Hepatocyte (in vitro differentiated cells): ENCODE measurements around the gene NUF2. TPM values are rescaled to one million over a fixed set of nuclear protein-coding genes. Genes with fewer than 3 reads are reported as not detected.
"Not testable (repeated sequence)": the region's sequence is repeated elsewhere in the genome, so short reads cannot be mapped to it uniquely, and the experiment has no call there.

Experiments
- DNase-seq: peaks from one replicate; pipeline ENCODE4 v3.0.0-alpha.2; 2016; ENCODE audit warnings: low spot score
- H2AFZ ChIP-seq: fragments of 200-600 bp; sonication (generic); 2 replicates; pipeline ENCODE4 v1.6.0; 2016; ENCODE audit warnings: antibody characterized with exemption, mild to moderate bottlenecking
- H3K27ac ChIP-seq: fragments of 200-600 bp; sonication (generic); 2 replicates; pipeline ENCODE4 v1.5.1; 2016; ENCODE audit warnings: mild to moderate bottlenecking
- H3K27me3 ChIP-seq: fragments of 200-600 bp; sonication (generic); 2 replicates; pipeline ENCODE4 v1.6.1; 2016
- H3K36me3 ChIP-seq: fragments of 200-600 bp; sonication (generic); replicated peaks from 2 replicates; pipeline ENCODE4 v1.5.1; 2016; ENCODE audit warnings: low read depth; ENCODE audit not compliant: insufficient read depth
- H3K4me1 ChIP-seq: fragments of 200-600 bp; sonication (generic); 2 replicates; pipeline ENCODE4 v1.5.1; 2016; ENCODE audit warnings: mild to moderate bottlenecking, moderate library complexity; ENCODE audit not compliant: insufficient read depth
- H3K4me2 ChIP-seq: fragments of 200-600 bp; sonication (generic); 2 replicates; pipeline ENCODE4 v1.6.0; 2016
- H3K4me3 ChIP-seq: fragments of 200-600 bp; sonication (generic); 2 replicates; pipeline ENCODE4 v1.5.1; 2016; ENCODE audit warnings: mild to moderate bottlenecking
- H3K79me2 ChIP-seq: fragments of 200-600 bp; sonication (generic); 2 replicates; pipeline ENCODE4 v1.6.0; 2017; ENCODE audit warnings: mild to moderate bottlenecking
- H3K9me2 ChIP-seq: fragments of 200-600 bp; sonication (generic); replicated peaks from 2 replicates; pipeline ENCODE4 v1.6.0; 2017; ENCODE audit warnings: mild to moderate bottlenecking; ENCODE audit not compliant: insufficient read depth
- H3K9me3 ChIP-seq: fragments of 200-600 bp; sonication (generic); 2 replicates; pipeline ENCODE4 v1.5.1; 2016; ENCODE audit warnings: low read depth, mild to moderate bottlenecking
- H4K20me1 ChIP-seq: fragments of 200-600 bp; sonication (generic); 2 replicates; pipeline ENCODE4 v1.6.0; 2016; ENCODE audit warnings: mild to moderate bottlenecking; ENCODE audit not compliant: insufficient read depth, poor library complexity, severe bottlenecking
- EZH2 ChIP-seq: fragments of 200-600 bp; sonication (generic); IDR thresholded peaks from 2 replicates; pipeline ENCODE4 v1.6.1; 2016; ENCODE audit warnings: antibody characterized with exemption, mild to moderate bottlenecking, borderline replicate concordance
- EZH2phosphoT487 ChIP-seq: fragments of 200-600 bp; sonication (generic); IDR thresholded peaks from one replicate; pipeline ENCODE4 v1.6.1; 2018; ENCODE audit warnings: antibody characterized with exemption, mild to moderate bottlenecking, low read depth, moderate library complexity; ENCODE audit not compliant: unreplicated experiment, severe bottlenecking
- WGBS: methylation state at CpG from one replicate; pipeline ENCODE4 v1.1.6; 2016; ENCODE audit warnings: low lambda C conversion rate; ENCODE audit errors: missing lambda C conversion rate; 5-methylcytosine and 5-hydroxymethylcytosine counted together
- polyA plus RNA-seq: library from polyadenylated mRNA; unstranded; fragments of >200 nt; fragmentation: Nextera tagmentation; extraction: Ambion mirVana; gene quantifications from 2 replicates; pipeline ENCODE4 v1.2.1, GENCODE V29; 2016
- total RNA-seq: library from RNA; depleted of rRNA; stranded (reverse); fragments of >200 nt; gene quantifications from 2 replicates; pipeline ENCODE4 v1.2.3, GENCODE V29; 2014
- TF ChIP-seq, protein P1 (sequence below): fragments of 200-600 bp; sonication (generic); IDR thresholded peaks from 2 replicates; pipeline ENCODE4 v1.5.1; 2016; ENCODE audit warnings: antibody characterized with exemption, mild to moderate bottlenecking; ENCODE audit not compliant: poor library complexity

NUF2 gene
- total and polyA plus RNA-seq, 2 experiments from 2014 or later, result 2.6 to 7.0 TPM

DNA sequence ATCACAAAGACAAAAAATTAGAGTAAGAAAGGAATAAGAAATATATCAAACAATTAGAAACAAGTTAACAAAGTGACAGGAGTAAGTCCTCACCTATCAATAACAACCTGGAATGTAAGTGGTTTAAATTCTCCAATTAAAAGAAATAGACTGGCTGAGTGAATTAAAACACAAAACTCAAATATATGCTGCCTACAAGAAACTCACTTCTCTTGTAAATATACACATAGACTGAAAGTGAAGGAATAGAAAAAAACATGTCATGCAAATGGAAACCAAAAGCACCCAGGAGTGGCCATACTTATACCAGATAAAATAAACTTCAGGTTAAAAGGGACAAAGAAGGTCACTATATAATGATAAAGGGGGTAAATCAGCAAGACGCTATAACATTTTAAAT, 43.2 kb upstream of the NUF2 start:
- H3K9me2 ChIP-seq, result no peaks in the 10 kb centered on the region
- no peak overlapping the region for H2AFZ ChIP-seq
- H3K79me2 ChIP-seq, result no peaks in the 10 kb centered on the region
- H3K4me1 ChIP-seq, result no peaks in the 10 kb centered on the region
- no peak for DNase-seq
- H4K20me1 ChIP-seq, result no peaks in the 10 kb centered on the region
- H3K4me3 ChIP-seq, result no peak overlapping the region
- TF ChIP-seq EZH2phosphoT487 (no peak), EZH2 (no peak)
- TF ChIP-seq, protein P1, sequence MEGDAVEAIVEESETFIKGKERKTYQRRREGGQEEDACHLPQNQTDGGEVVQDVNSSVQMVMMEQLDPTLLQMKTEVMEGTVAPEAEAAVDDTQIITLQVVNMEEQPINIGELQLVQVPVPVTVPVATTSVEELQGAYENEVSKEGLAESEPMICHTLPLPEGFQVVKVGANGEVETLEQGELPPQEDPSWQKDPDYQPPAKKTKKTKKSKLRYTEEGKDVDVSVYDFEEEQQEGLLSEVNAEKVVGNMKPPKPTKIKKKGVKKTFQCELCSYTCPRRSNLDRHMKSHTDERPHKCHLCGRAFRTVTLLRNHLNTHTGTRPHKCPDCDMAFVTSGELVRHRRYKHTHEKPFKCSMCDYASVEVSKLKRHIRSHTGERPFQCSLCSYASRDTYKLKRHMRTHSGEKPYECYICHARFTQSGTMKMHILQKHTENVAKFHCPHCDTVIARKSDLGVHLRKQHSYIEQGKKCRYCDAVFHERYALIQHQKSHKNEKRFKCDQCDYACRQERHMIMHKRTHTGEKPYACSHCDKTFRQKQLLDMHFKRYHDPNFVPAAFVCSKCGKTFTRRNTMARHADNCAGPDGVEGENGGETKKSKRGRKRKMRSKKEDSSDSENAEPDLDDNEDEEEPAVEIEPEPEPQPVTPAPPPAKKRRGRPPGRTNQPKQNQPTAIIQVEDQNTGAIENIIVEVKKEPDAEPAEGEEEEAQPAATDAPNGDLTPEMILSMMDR, result no peak
- H3K27ac ChIP-seq, result no peak overlapping the region
- WGBS, result 100% methylated on average over 1 of the region's 1 CpG
- H3K9me3 ChIP-seq, result peaks cover 6% of the 10 kb centered on the region
- no peaks in the 10 kb centered on the region for H3K36me3 ChIP-seq
- H3K4me2 ChIP-seq, result no peak overlapping the region
- no peaks in the 10 kb centered on the region for H3K27me3 ChIP-seq

DNA sequence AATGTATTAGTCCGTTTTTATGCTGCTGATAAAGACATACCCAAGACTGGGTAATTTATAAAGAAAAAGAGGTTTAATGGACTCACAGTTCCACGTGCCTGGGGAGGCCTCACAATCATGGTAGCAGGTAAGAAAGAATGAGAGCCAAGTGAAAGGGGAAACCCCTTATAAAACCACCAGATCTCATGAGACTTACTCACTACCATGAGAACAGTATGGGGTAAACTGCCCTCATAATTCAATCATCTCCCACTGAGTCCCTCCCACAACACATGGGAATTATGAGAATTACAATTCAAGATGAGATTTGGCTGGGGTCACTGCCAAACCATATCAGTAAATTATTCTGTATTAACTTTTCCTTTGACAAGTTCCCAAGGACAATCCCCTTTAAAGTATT, 36.9 kb upstream of the NUF2 start:
- WGBS, result 69% methylated on average over 2 of the region's 2 CpGs
- not testable (repeated sequence) for H3K4me1 ChIP-seq, H3K9me2 ChIP-seq, H2AFZ ChIP-seq, H3K27me3 ChIP-seq, H3K36me3 ChIP-seq, H3K4me2 ChIP-seq, DNase-seq, H4K20me1 ChIP-seq, H3K4me3 ChIP-seq, H3K79me2 ChIP-seq, H3K9me3 ChIP-seq, H3K27ac ChIP-seq

DNA sequence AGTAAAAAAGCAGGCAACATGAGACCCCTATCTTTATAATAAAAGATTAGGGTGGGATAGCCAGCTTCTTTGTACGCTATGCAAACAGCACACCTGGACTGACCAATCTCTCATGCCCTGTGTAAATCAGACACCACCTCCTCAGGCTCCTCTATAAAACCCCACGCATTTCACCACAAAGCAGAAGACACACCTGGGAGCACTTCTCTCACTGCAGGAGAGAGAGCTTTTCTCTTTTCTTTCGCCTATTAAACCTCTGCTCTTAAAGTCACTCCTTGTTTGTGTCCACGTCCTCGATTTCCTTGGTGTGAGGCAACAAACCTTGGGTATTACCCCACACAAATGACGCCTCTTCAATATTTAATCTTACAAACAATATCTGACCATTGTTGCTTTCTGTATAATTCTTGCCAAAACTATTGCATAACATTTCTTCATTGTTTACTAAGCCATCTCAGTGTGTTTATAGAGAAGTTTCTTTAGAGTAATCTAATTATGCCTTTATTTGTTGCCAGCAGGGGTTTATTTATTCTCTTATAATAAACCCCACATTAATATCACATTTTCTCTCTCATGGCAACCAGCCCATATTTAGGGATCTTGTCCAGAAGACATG, 31.6 kb upstream of the NUF2 start:
- H2AFZ ChIP-seq, result no peak overlapping the region
- H3K4me3 ChIP-seq, result no peak overlapping the region
- H3K9me2 ChIP-seq, result no peaks in the 10 kb centered on the region
- no peaks in the 10 kb centered on the region for H3K36me3 ChIP-seq
- H3K9me3 ChIP-seq, result no peaks in the 10 kb centered on the region
- H3K4me2 ChIP-seq, result no peak overlapping the region
- no peaks in the 10 kb centered on the region for H3K4me1 ChIP-seq
- H3K27ac ChIP-seq, result no peak overlapping the region
- DNase-seq, result no peak
- H3K27me3 ChIP-seq, result no peaks in the 10 kb centered on the region
- no peaks in the 10 kb centered on the region for H4K20me1 ChIP-seq
- WGBS, result 62% methylated on average over 6 of the region's 6 CpGs
- TF ChIP-seq, protein P1, result no peak
- TF ChIP-seq EZH2phosphoT487, result no peak
- TF ChIP-seq EZH2, result no peak
- no peaks in the 10 kb centered on the region for H3K79me2 ChIP-seq

DNA sequence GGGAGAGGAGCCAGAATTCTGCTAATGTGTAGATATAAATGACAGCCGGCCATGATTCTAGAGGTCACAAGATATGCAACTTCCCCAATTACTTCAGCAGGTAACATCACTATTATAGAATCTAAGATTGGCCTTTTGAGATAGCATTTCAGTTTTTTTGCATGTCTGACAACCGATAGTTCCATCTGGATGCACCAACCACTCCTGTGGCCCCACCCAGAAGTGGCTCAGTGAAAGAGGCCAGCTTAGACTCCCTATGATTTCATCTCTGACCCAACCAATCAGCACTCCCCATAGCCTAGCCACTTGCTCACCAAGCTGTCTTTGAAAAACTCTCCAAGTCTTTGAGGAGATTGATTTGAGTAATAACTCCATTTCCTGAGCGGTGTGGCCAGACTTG, 30.3 kb upstream of the NUF2 start:
- DNase-seq, result no peak
- Histone ChIP-seq H3K36me3 (no peaks in the 10 kb centered on the region), H3K9me3 (no peaks in the 10 kb centered on the region), H3K4me2 (no peak overlapping the region), H3K27ac (no peak overlapping the region), H3K9me2 (no peaks in the 10 kb centered on the region), H2AFZ (no peak overlapping the region), H3K27me3 (no peaks in the 10 kb centered on the region), H3K4me3 (no peak overlapping the region), H3K79me2 (no peaks in the 10 kb centered on the region), H4K20me1 (no peaks in the 10 kb centered on the region), H3K4me1 (no peaks in the 10 kb centered on the region)
- TF ChIP-seq EZH2phosphoT487 (no peak), EZH2 (no peak)
- TF ChIP-seq, protein P1, result no peak
- 91% methylated on average over 3 of the region's 3 CpGs for WGBS

DNA sequence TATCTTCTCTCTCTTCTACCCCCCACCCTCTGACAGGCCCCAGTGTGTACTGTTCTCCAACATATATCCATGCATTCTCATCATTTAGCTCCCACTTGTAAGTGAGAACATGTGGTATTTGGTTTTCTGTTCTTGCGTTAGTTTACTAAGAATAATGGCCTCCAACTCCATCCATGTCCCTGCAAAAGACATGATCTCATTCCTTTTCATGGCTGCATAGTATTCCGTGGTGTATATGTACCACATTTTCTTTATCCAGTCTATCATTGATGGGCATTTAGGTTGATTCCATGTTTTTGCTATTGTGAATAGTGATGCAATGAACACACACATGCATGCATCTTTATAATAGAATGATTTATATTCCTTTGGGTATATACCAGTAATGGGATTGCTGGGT, 29.6 kb upstream of the NUF2 start:
- not testable (repeated sequence) for H3K9me2 ChIP-seq, H3K4me1 ChIP-seq, H3K9me3 ChIP-seq, H3K4me2 ChIP-seq, H3K36me3 ChIP-seq, H3K4me3 ChIP-seq, H3K27me3 ChIP-seq, H2AFZ ChIP-seq, H4K20me1 ChIP-seq, H3K27ac ChIP-seq, H3K79me2 ChIP-seq, DNase-seq
- 98% methylated on average over 2 of the region's 2 CpGs for WGBS

DNA sequence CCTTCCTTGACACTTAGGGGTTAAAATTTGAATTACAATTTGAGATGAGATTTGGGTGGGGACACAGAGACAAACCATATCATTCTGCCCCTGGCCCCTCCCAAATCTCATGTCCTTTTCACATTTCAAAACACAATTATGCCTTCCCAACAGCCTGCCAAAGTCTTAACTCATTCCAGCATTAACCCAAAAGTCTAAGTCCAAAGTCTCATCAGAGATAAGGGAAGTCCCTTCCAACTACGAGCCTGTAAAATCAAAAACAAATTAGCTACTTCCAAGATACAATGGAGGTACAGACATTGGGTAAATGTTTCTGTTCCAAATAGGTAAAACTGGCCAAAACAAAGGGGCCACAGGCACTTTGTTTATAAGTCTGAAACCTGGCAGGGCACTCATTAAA, 28.3 kb upstream of the NUF2 start:
- not testable (repeated sequence) for H3K36me3 ChIP-seq, H4K20me1 ChIP-seq, H3K27me3 ChIP-seq, H3K9me3 ChIP-seq, H3K27ac ChIP-seq, H3K79me2 ChIP-seq, H3K4me2 ChIP-seq, H2AFZ ChIP-seq, DNase-seq, H3K4me1 ChIP-seq, H3K4me3 ChIP-seq, H3K9me2 ChIP-seq
- WGBS, result 70% methylated on average over 1 of the region's 1 CpG
